Fibroblast of mammary gland (primary cell): ENCODE data around the gene HEATR9.
A peak's percentile ranks its signal among the peaks of the same experiment; 100 is the strongest.

ENCODE experiments used
- DNase-seq: peaks from one replicate; pipeline ENCODE4 v3.0.0-alpha.2; 2010; ENCODE audit warnings: low read depth
- H3K4me3 ChIP-seq: 2 replicates; pipeline ENCODE4 v1.5.1; 2011; ENCODE audit warnings: low read depth, mild to moderate bottlenecking, low read length, moderate library complexity; ENCODE audit not compliant: control insufficient read depth
- TF ChIP-seq, protein P1 (sequence below): conservative IDR thresholded peaks from 2 replicates; pipeline ENCODE4 v1.5.1; 2011; ENCODE audit warnings: low read depth, low read length, inconsistent platforms; ENCODE audit not compliant: control insufficient read depth, insufficient read depth

The HEATR9 gene

DNA sequence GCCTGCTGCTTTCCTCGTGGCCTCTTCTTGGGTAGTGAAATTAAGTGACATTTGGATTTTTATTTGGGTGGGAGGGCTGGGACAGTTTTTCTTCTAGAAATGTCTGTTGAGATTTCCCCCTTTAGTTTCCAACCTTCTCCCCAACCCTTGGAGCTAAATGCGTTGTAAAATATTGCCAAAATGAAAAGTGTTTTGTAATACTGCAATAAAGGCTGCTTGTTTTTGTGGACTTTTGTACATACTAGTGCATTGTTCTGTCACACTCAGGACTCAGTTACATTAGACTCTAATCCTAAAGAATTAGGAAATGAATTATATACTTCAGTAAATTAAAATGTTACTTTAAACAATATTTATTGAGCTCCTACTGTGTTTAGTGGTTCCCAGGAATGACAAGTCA, 21.7 kb downstream of the HEATR9 start:
- H3K4me3 ChIP-seq: no peak overlapping the region
- no peak for DNase-seq
- TF ChIP-seq, protein P1, sequence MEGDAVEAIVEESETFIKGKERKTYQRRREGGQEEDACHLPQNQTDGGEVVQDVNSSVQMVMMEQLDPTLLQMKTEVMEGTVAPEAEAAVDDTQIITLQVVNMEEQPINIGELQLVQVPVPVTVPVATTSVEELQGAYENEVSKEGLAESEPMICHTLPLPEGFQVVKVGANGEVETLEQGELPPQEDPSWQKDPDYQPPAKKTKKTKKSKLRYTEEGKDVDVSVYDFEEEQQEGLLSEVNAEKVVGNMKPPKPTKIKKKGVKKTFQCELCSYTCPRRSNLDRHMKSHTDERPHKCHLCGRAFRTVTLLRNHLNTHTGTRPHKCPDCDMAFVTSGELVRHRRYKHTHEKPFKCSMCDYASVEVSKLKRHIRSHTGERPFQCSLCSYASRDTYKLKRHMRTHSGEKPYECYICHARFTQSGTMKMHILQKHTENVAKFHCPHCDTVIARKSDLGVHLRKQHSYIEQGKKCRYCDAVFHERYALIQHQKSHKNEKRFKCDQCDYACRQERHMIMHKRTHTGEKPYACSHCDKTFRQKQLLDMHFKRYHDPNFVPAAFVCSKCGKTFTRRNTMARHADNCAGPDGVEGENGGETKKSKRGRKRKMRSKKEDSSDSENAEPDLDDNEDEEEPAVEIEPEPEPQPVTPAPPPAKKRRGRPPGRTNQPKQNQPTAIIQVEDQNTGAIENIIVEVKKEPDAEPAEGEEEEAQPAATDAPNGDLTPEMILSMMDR: no peak

DNA sequence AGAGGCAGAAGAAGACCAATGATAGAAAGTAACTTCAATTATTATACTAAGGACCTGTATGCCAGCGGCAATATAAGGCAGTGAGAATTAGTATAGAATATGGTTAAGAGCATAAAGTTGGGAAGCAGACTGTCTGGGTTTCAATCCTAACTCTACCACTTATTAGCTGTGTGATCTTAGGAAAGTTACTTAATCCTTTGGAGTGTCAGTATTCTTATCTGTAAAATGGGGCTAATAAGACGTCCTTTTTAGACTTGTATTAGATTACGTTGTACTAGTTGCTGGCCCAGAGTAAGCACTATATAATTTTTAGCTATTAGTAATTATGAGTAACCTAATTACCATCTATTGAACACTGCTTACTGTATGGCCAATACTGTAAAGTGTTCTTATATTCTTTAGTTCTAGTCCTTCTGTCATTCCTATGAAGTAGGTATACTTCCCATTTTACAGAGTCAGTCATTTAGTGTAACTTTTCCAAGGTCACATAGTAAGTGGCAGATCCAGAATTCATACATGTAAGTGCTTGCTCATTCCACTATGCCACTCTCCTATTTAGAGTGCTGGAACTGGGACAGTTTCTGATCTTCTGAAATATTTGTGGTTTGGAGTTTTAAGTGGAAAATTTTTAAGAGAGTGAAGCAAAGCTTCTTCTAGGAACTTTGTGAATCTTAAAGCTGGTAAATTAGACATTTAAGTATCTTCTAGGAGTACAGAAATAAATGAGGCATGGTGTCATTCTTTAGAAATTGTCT, 22.5 kb downstream of the HEATR9 start:
- TF ChIP-seq, protein P1: no peak

DNA sequence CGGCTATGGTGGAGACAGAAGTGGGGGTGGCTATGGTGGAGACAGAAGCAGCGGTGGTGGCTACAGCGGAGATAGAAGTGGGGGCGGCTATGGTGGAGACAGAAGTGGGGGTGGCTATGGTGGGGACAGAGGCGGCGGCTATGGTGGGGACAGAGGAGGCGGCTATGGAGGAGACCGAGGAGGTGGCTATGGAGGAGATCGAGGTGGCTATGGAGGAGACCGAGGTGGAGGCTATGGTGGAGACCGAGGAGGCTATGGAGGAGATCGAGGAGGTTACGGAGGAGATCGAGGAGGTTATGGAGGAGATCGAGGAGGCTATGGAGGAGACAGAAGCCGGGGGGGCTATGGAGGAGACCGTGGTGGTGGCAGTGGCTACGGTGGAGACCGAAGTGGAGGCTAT, 24.1 kb downstream of the HEATR9 start:
- no peak overlapping the region for H3K4me3 ChIP-seq
- DNase-seq: no peak
- TF ChIP-seq, protein P1: no peak

More for the DNA sequence above, 22.5 kb downstream of the HEATR9 start:
- no peak for DNase-seq
- no peak overlapping the region for H3K4me3 ChIP-seq

DNA sequence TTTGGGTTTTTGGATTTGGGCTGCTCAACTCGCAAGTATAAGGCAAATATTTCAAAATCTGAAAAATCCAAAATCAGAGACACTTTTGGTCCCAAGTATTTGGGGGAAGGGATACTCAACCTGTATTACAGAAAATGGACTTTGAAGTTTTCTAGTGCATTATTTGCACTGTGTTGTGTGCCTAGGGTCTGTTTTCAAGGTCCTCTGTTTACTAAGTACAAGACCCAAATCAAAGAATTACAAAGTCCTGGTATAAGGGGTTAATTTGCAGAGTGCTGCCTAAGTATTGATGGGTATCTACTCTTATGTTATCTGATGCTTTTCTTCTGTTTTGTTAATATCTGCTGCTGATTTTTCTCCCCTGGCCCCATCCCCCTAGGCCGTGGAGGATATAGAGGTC, 25.0 kb downstream of the HEATR9 start:
- no peak overlapping the region for H3K4me3 ChIP-seq
- TF ChIP-seq, protein P1: no peak
- DNase-seq: no peak

DNA sequence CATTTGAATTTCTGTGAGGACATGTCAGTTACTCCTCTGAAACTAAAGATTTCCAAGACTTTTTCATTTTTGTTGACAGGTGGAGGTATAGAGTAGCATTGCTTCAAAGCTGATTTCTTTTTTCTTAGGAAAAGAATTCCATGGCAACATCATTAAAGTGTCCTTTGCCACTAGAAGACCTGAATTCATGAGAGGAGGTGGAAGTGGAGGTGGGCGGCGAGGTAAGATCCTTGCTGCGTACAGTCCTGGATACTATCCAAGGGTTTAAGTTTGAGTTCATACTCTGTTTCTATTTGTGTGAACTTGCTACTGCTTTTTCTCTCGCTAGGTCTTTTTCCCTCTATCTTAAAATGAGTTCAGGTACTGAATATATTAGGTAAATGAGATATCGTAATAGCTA, 26.5 kb downstream of the HEATR9 start:
- no peak for DNase-seq
- H3K4me3 ChIP-seq: no peak overlapping the region
- TF ChIP-seq, protein P1: no peak

DNA sequence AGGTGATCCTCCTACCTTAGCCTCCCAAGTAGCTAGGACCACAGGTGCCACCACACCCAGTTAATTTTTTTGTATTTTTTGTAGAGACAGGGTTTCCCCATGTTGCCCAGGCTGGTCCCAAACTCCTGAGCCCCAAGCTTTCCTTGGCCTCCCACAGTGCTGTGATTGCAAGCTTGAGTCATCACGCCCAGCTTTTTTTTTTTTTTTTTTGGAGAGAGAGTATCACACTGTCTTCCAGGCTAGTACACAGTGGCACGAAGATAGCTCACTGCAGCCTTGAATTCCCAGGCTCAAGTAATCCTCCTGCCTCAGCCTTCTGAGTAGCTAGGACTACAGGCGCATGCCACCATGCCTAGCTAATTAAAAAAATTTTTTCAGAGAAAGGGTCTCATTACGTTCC, 27.2 kb downstream of the HEATR9 start:
- TF ChIP-seq, protein P1: no peak
- H3K4me3 ChIP-seq: no peak overlapping the region
- peak; percentile 38 for DNase-seq
